Kidney (tissue), 14 donors: ENCODE results near the gene UQCC2. TPM values are rescaled to one million over a fixed set of nuclear protein-coding genes. Genes with fewer than 3 reads are reported as not detected.

Source experiments
- DNase-seq, 5 donors: peaks; one replicate each; pipeline ENCODE4 v3.0.0-alpha.2; 2013 to 2020
- FAIRE-seq: peaks from 2 replicates; lab custom pipeline; 2012; peaks lifted over from hg19 to GRCh38; lab: Jason Lieb, UNC
- H3K27ac ChIP-seq, 2 donors: one replicate each; pipeline ENCODE4 v1.7.0; 2013; ENCODE audit warnings: low read depth in 2 of 2, low read length in 2 of 2, inconsistent platforms in 1 of 2
- H3K27me3 ChIP-seq: one replicate; pipeline ENCODE4 v1.7.1; 2013; ENCODE audit warnings: low read length, inconsistent platforms; ENCODE audit not compliant: control insufficient read depth, insufficient read depth
- H3K36me3 ChIP-seq, 3 donors: one replicate each; pipeline versions ENCODE4 v1.7.0 to v1.7.1; 2013; ENCODE audit warnings: low read length in 3 of 3, control low read depth in 1 of 3, inconsistent platforms in 1 of 3; ENCODE audit not compliant: insufficient read depth in 3 of 3, control insufficient read depth in 2 of 3
- H3K4me1 ChIP-seq, 3 donors: one replicate each; pipeline versions ENCODE4 v1.7.0 to v1.7.1; 2013; ENCODE audit warnings: low read length in 3 of 3, inconsistent platforms in 1 of 3, low read depth in 1 of 3; ENCODE audit not compliant: control insufficient read depth in 2 of 3, insufficient read depth in 2 of 3
- H3K4me3 ChIP-seq, 3 donors: one replicate each; pipeline versions ENCODE4 v1.7.0 to v1.8.1; 2013; ENCODE audit warnings: low read length in 3 of 3, control low read depth in 1 of 3, inconsistent platforms in 1 of 3
- H3K9ac ChIP-seq, 3 donors: one replicate each; pipeline versions ENCODE4 v1.7.0 to v1.7.1; 2013; ENCODE audit warnings: low read length in 3 of 3, control low read depth in 1 of 3, inconsistent platforms in 1 of 3
- H3K9me3 ChIP-seq, 3 donors: one replicate each; pipeline versions ENCODE4 v1.7.0 to v1.7.1; 2013; ENCODE audit warnings: low read length in 3 of 3, control low read depth in 1 of 3, inconsistent platforms in 1 of 3; ENCODE audit not compliant: control insufficient read depth in 2 of 3, insufficient read depth in 1 of 3
- intact Hi-C: fragments of 100-400 bp; cut with DNase I; formaldehyde crosslinking; loops from one replicate; pipeline ENCODE4 v1.11.1; 2022
- polyA plus RNA-seq: library from polyadenylated mRNA; stranded (reverse); fragments of 350-450 nt; fragmentation: Illumina TruSeq; extraction: RNeasy Lipid Tissue Mini Kit (QIAGEN cat#74804); gene quantifications from one replicate; pipeline ENCODE4 v1.2.3, GENCODE V29; 2014; ENCODE audit warnings: low read depth, low replicate concordance; ENCODE audit not compliant: insufficient read depth
- total RNA-seq: library from RNA; stranded (reverse); fragmentation: NEBNext Ultra II Directional; extraction: Animal tissue kit (Norgen Biotek cat#: 25700); gene quantifications from one replicate; pipeline ENCODE4 v1.2.1, GENCODE V29; 2021
- TF ChIP-seq, protein P1 (sequence below): IDR thresholded peaks from 3 replicates; pipeline ENCODE4 v1.5.1; 2012; ENCODE audit warnings: mild to moderate bottlenecking, moderate library complexity, borderline replicate concordance; ENCODE audit not compliant: insufficient read depth; ENCODE audit errors: extremely low read depth
- donor health status: control.
- donor health status: control.
- donor health status: control.
- donor health status: control.
- donor health status: control.
- donor health status: DM: yes; HTN: yes; CAD: no.
- donor health status: Normal renal cell carcinoma (clear cell type).

The UQCC2 gene
- total and polyA plus RNA-seq, 2 donors from 2014 or later: 39.6 to 189 TPM

DNA sequence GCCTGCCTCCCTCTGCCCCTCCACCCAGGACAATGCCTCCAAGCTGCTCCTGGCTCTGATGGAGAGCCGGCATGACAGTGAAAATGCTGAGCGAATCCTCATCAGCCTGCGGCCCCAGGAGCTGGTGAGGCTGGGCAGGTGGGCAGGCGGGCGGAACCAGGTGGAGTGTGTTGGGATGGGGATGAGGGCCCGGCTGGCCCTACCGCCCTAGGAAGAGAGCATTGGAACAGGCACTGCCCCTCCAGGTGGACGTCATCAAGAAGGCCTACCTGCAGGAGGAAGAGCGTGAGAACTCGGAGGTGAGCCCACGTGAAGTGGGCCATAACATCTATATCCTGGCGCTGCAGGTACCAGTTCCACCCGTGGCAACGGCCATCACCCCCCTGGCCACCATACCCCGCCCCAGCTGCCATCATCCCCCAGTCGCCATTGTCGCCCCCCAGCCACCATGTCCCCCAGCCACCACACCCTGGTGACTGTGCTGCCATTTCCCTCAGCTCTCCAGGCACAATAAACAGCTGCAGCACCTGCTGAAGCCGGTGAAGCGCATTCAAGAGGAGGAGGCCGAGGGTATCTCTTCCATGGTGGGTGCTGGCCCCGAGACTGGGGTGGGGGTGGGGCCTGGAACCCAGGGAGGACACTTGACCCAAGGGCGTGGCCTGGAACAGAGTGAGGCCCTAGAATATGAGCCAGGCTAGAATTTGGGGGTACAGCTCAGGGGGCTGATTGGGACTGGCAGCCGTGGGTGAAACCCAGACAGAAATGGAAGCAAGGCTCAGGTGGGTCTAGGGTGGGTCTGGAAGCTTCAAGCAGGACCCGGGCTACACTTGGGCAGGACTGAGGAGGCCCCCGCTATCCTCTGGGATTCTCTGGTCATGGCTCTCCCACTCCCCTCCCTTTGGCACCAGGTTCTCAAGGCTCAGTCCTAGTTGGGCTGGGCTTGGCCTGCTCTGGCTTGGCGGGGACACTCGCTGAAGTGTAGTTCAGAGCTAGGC is 24.2 kb downstream of the UQCC2 start:
- Histone ChIP-seq H3K36me3 (peaks cover 0 to 2% (median 2%) of the 10 kb centered on the region in 3 donors), H3K4me3 (no peak overlapping the region), H3K27ac (no peak overlapping the region), H3K9ac (no peak overlapping the region), H3K27me3 (no peaks in the 10 kb centered on the region), H3K9me3 (no peaks in the 10 kb centered on the region), H3K4me1 (peaks cover 0 to 7% (median 0%) of the 10 kb centered on the region in 3 donors)
- TF ChIP-seq, protein P1, sequence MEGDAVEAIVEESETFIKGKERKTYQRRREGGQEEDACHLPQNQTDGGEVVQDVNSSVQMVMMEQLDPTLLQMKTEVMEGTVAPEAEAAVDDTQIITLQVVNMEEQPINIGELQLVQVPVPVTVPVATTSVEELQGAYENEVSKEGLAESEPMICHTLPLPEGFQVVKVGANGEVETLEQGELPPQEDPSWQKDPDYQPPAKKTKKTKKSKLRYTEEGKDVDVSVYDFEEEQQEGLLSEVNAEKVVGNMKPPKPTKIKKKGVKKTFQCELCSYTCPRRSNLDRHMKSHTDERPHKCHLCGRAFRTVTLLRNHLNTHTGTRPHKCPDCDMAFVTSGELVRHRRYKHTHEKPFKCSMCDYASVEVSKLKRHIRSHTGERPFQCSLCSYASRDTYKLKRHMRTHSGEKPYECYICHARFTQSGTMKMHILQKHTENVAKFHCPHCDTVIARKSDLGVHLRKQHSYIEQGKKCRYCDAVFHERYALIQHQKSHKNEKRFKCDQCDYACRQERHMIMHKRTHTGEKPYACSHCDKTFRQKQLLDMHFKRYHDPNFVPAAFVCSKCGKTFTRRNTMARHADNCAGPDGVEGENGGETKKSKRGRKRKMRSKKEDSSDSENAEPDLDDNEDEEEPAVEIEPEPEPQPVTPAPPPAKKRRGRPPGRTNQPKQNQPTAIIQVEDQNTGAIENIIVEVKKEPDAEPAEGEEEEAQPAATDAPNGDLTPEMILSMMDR: no peak
- FAIRE-seq (no peak), DNase-seq (peak in 1 of 5 donors; percentile 59)
- intact Hi-C loops: no loop called here

DNA sequence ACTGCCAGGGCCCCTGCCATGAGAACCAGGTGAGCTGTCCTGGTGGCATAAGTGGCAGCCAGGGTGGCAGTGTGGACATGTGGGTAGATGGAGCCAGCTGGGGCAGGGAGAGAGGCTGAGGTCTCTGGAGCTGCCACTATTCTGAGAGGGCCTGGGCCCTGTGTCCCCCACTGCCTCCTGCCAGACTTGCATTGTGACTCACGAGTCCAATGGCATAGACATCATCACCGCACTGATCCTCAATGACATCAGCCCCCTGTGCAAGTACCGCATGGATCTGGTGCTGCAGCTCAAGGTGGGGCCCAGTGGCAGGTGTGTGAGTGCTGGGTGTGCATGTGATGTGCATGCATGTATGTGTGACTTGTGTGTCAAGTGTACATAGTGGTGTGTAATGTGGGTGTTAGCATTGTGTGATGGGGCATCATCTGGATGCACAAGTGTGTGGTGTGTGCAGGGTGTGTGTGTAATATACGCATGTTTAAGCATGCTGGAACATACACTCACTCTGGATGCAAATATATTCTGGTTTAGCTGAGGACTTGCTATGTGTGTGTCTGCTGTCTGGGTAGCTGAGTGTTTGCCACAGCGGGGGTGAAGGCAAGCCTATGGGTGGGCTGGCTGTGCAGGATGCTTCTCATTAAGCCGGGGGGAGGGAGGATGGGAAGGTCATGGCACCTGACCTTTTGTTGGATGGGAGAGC is 25.1 kb downstream of the UQCC2 start:
- no peak for FAIRE-seq

DNA sequence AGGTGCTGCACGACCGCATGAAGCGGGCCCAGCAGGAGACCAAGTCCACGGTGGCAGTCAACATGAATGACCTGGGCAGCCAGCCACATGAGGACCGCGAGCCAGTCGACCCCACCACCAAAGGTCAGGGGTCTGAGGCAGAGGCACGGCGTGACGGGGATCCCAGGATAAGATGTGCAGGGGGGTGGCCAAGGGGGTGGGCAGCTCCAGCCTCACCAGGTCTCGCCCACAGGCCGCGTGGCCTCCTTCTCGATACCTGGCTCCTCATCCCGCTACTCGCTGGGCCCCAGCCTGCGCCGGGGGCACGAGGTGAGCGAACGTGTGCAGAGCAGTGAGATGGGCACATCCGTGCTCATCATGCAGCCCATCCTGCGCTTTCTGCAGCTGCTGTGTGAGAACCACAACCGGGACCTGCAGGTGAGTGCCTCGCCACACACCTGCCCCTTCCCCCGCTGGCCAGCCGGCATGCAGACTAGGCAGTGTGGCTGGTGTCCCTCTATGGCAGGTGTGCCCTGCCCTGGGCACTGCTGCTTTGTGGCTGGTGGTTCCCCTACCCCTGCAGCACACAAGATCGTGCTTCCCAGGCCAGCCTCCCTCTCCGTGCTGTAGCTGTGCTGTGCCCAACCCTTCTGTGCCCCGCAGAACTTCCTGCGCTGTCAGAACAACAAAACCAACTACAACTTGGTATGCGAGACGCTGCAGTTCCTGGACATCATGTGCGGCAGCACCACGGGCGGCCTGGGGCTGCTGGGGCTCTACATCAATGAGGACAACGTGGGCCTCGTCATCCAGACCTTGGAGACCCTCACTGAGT is 25.9 kb downstream of the UQCC2 start:
- TF ChIP-seq, protein P1: no peak
- no peaks in the 10 kb centered on the region for H3K27me3 ChIP-seq
- no peak overlapping the region for H3K27ac ChIP-seq
- no peak overlapping the region for H3K4me3 ChIP-seq
- H3K4me1 ChIP-seq: no peaks in the 10 kb centered on the region
- peaks cover 0 to 2% (median 0%) of the 10 kb centered on the region in 3 donors for H3K36me3 ChIP-seq
- H3K9me3 ChIP-seq: no peaks in the 10 kb centered on the region
- DNase-seq (peak in 1 of 5 donors; percentile 70), FAIRE-seq (no peak)
- H3K9ac ChIP-seq: no peak overlapping the region
- intact Hi-C loops: no loop called here

More for the DNA sequence above, 25.1 kb downstream of the UQCC2 start:
- H3K36me3 ChIP-seq: peaks cover 0 to 2% (median under 1%) of the 10 kb centered on the region in 3 donors
- intact Hi-C loops: no loop called here
- peak in 1 of 5 donors; percentile 35 for DNase-seq
- TF ChIP-seq, protein P1: no peak
- H3K27me3 ChIP-seq: no peaks in the 10 kb centered on the region
- H3K4me1 ChIP-seq: no peaks in the 10 kb centered on the region
- no peak overlapping the region for H3K27ac ChIP-seq
- no peak overlapping the region for H3K9ac ChIP-seq
- no peak overlapping the region for H3K4me3 ChIP-seq
- H3K9me3 ChIP-seq: no peaks in the 10 kb centered on the region
